Panc1 (cell line): ENCODE measurements around the gene LURAP1L.

Experiments used
- POLR2AphosphoS5 ChIP-seq: IDR thresholded peaks from 2 replicates; pipeline ENCODE4 v1.6.1; 2012; ENCODE audit warnings: mild to moderate bottlenecking, low read depth, low read length, moderate library complexity
- SIN3A ChIP-seq: IDR thresholded peaks from 2 replicates; pipeline ENCODE4 v1.6.1; 2012; ENCODE audit warnings: low read depth, mild to moderate bottlenecking, low read length, moderate library complexity, borderline replicate concordance; ENCODE audit not compliant: insufficient read depth
- TCF7L2 ChIP-seq: IDR thresholded peaks from 2 replicates; pipeline ENCODE4 v1.6.1; 2011; ENCODE audit warnings: mild to moderate bottlenecking, low read depth, low read length, inconsistent platforms
- TF ChIP-seq, protein P1 (sequence below): fragments of 450-650 bp; IDR thresholded peaks from 2 replicates; pipeline ENCODE4 v1.5.1; 2017; ENCODE audit warnings: mild to moderate bottlenecking
- TF ChIP-seq, protein P2 (sequence below), 2 experiments: IDR thresholded peaks; 2 replicates each; pipeline ENCODE4 v1.6.1; 2011 to 2012; ENCODE audit warnings: low read depth in 2 of 2, control low read depth in 1 of 2, low read length in 1 of 2, mild to moderate bottlenecking in 1 of 2, moderate library complexity in 1 of 2; ENCODE audit not compliant: insufficient read depth in 1 of 2

DNA sequence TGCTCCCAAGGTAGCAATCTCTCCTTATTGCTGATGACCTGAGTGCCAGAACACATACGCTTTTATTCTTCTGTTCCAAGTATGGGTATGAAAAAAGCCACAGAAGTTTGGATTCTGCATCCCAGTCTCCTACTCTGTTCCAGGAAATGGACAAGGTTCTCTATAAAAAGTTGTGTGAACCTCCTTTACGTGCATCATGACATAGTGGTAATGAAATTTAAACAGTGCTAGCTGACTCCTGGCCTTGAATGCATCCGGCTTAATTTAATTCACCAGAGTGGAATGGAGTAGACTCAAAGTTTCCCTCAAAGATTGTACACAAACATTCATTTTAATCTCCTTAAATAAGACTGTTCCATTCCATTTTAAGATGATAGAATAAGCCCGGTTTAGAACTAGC, 68.9 kb downstream of the LURAP1L start:
- TF ChIP-seq, protein P1, sequence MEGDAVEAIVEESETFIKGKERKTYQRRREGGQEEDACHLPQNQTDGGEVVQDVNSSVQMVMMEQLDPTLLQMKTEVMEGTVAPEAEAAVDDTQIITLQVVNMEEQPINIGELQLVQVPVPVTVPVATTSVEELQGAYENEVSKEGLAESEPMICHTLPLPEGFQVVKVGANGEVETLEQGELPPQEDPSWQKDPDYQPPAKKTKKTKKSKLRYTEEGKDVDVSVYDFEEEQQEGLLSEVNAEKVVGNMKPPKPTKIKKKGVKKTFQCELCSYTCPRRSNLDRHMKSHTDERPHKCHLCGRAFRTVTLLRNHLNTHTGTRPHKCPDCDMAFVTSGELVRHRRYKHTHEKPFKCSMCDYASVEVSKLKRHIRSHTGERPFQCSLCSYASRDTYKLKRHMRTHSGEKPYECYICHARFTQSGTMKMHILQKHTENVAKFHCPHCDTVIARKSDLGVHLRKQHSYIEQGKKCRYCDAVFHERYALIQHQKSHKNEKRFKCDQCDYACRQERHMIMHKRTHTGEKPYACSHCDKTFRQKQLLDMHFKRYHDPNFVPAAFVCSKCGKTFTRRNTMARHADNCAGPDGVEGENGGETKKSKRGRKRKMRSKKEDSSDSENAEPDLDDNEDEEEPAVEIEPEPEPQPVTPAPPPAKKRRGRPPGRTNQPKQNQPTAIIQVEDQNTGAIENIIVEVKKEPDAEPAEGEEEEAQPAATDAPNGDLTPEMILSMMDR, result no peak
- TF ChIP-seq POLR2AphosphoS5 (no peak), SIN3A (no peak), TCF7L2 (no peak)
- TF ChIP-seq, protein P2, sequence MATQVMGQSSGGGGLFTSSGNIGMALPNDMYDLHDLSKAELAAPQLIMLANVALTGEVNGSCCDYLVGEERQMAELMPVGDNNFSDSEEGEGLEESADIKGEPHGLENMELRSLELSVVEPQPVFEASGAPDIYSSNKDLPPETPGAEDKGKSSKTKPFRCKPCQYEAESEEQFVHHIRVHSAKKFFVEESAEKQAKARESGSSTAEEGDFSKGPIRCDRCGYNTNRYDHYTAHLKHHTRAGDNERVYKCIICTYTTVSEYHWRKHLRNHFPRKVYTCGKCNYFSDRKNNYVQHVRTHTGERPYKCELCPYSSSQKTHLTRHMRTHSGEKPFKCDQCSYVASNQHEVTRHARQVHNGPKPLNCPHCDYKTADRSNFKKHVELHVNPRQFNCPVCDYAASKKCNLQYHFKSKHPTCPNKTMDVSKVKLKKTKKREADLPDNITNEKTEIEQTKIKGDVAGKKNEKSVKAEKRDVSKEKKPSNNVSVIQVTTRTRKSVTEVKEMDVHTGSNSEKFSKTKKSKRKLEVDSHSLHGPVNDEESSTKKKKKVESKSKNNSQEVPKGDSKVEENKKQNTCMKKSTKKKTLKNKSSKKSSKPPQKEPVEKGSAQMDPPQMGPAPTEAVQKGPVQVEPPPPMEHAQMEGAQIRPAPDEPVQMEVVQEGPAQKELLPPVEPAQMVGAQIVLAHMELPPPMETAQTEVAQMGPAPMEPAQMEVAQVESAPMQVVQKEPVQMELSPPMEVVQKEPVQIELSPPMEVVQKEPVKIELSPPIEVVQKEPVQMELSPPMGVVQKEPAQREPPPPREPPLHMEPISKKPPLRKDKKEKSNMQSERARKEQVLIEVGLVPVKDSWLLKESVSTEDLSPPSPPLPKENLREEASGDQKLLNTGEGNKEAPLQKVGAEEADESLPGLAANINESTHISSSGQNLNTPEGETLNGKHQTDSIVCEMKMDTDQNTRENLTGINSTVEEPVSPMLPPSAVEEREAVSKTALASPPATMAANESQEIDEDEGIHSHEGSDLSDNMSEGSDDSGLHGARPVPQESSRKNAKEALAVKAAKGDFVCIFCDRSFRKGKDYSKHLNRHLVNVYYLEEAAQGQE (IDR thresholded peaks at IDR 0.05; ENCODE audit: insufficient read depth in 1 of 2, low read depth in 2 of 2, low read length in 1 of 2), result no peak
